ENCODE data around the gene ZNF91.
"Not testable (repeated sequence)": the region's sequence is repeated elsewhere in the genome, so short reads cannot be mapped to it uniquely, and the experiment has no call there.

Gene ZNF91

GRCh38 chr19:23395041-23395721, at the start of gene ZNF91:
TSS of gene ZNF91 (minus strand) at chr19:23395471. CDS start at chr19:23395354, 117 bp downstream.
- DNase-seq = peak; percentile 64 to 83 (median 76)

- no peak for DNase-seq
Observed at GRCh38 chr19:23440791-23441190, 45.5 kb upstream of the ZNF91 start.

- DNase-seq = no peak
Observed at GRCh38 chr19:23440207-23440606, 44.9 kb upstream of the ZNF91 start.

GRCh38 chr19:23439623-23440022, 44.4 kb upstream of the ZNF91 start:
- no peak for DNase-seq

- no peak for DNase-seq
Observed at GRCh38 chr19:23437901-23438300, 42.6 kb upstream of the ZNF91 start.

GRCh38 chr19:23436944-23437343, 41.7 kb upstream of the ZNF91 start:
- no peak for DNase-seq

- no peak for DNase-seq
Observed at GRCh38 chr19:23436318-23436717, 41.0 kb upstream of the ZNF91 start.

- no peak for DNase-seq
Observed at GRCh38 chr19:23420824-23421223, 25.6 kb upstream of the ZNF91 start.

- not testable (repeated sequence) for DNase-seq
Observed at GRCh38 chr19:23419261-23419660, 24.0 kb upstream of the ZNF91 start.

GRCh38 chr19:23415561-23416191, 20.4 kb upstream of the ZNF91 start:
- DNase-seq = peak in 1 of 4 experiments; percentile 1

GRCh38 chr19:23415034-23415433, 19.8 kb upstream of the ZNF91 start:
- DNase-seq = no peak

- DNase-seq = no peak
Observed at GRCh38 chr19:23410155-23410554, 14.9 kb upstream of the ZNF91 start.

GRCh38 chr19:23409392-23410048, 14.2 kb upstream of the ZNF91 start:
- DNase-seq = no peak

- DNase-seq = no peak
Observed at GRCh38 chr19:23407616-23408133, 12.4 kb upstream of the ZNF91 start.

GRCh38 chr19:23406721-23407120, 11.4 kb upstream of the ZNF91 start:
- DNase-seq = no peak

GRCh38 chr19:23406091-23406490, 10.8 kb upstream of the ZNF91 start:
- DNase-seq = no peak

- no peak for DNase-seq
Observed at GRCh38 chr19:23404676-23405075, 9.4 kb upstream of the ZNF91 start.

GRCh38 chr19:23403581-23404324, 8.5 kb upstream of the ZNF91 start:
- DNase-seq = no peak

- DNase-seq = no peak
Observed at GRCh38 chr19:23403052-23403451, 7.8 kb upstream of the ZNF91 start.

GRCh38 chr19:23402388-23402787, 7.1 kb upstream of the ZNF91 start:
- DNase-seq = no peak

GRCh38 chr19:23401086-23401610, 5.9 kb upstream of the ZNF91 start:
- no peak for DNase-seq

GRCh38 chr19:23399443-23399842, 4.2 kb upstream of the ZNF91 start:
- no peak for DNase-seq

GRCh38 chr19:23395722-23396117, 449 bp upstream of the ZNF91 start:
- not testable (repeated sequence) for DNase-seq

Data from activated naive CD4-positive, alpha-beta T cell (primary cell).